ENCODE results near the gene ZFHX2. TPM values are rescaled to one million over a fixed set of nuclear protein-coding genes. Genes with fewer than 3 reads are reported as not detected.

ZFHX2 gene
- total RNA-seq, 3 donors from 2014 or later, result 0.58 to 1.1 (median 1.1) TPM

- H3K27me3 Mint-ChIP-seq (ENCODE audit: low read depth), result no peaks in the 10 kb centered on the region
- DNase-seq (no peak), ATAC-seq (no peak)
- peaks cover 28% of the 10 kb centered on the region for H3K36me3 Mint-ChIP-seq (ENCODE audit: insufficient read depth)
- H3K4me1 Mint-ChIP-seq (ENCODE audit: low read depth), result peaks cover 28% of the 10 kb centered on the region
- no peaks in the 10 kb centered on the region for H3K9me3 Mint-ChIP-seq
- peak overlapping the region; percentile 93 for H3K4me3 Mint-ChIP-seq
Observed at GRCh38 chr14:23558346-23559009, 6.9 kb upstream of the ZFHX2 start.

- no peaks in the 10 kb centered on the region for H3K27me3 Mint-ChIP-seq (ENCODE audit: low read depth)
- H3K36me3 Mint-ChIP-seq (ENCODE audit: insufficient read depth), result peaks cover 25% of the 10 kb centered on the region
- peak overlapping the region; percentile 93 for H3K4me3 Mint-ChIP-seq
- H3K4me1 Mint-ChIP-seq (ENCODE audit: low read depth), result peaks cover 25% of the 10 kb centered on the region
- ATAC-seq (no peak), DNase-seq (no peak)
- no peaks in the 10 kb centered on the region for H3K9me3 Mint-ChIP-seq
Observed at GRCh38 chr14:23557946-23558345, 6.4 kb upstream of the ZFHX2 start.

GRCh38 chr14:23557521-23557920, 6.0 kb upstream of the ZFHX2 start:
- H3K9me3 Mint-ChIP-seq, result no peaks in the 10 kb centered on the region
- ATAC-seq, result no peak
- no peaks in the 10 kb centered on the region for H3K27me3 Mint-ChIP-seq (ENCODE audit: low read depth)
- H3K36me3 Mint-ChIP-seq (ENCODE audit: insufficient read depth), result peaks cover 22% of the 10 kb centered on the region
- H3K4me3 Mint-ChIP-seq, result peak overlapping the region; percentile 93
- peaks cover 23% of the 10 kb centered on the region for H3K4me1 Mint-ChIP-seq (ENCODE audit: low read depth)
- no peak for DNase-seq

- Mint-ChIP-seq H3K4me1 (ENCODE audit: low read depth) (peaks cover 24% of the 10 kb centered on the region), H3K4me3 (peak overlapping the region; percentile 93), H3K27me3 (ENCODE audit: low read depth) (no peaks in the 10 kb centered on the region), H3K36me3 (ENCODE audit: insufficient read depth) (peaks cover 21% of the 10 kb centered on the region), H3K9me3 (no peaks in the 10 kb centered on the region)
- DNase-seq (no peak), ATAC-seq (no peak)
Observed at GRCh38 chr14:23556700-23557440, 5.3 kb upstream of the ZFHX2 start.

- ATAC-seq (peak; percentile 82 to 84), DNase-seq (peak; percentile 90)
- Mint-ChIP-seq H3K36me3 (ENCODE audit: insufficient read depth) (peaks cover 16% of the 10 kb centered on the region), H3K9me3 (no peaks in the 10 kb centered on the region), H3K27me3 (ENCODE audit: low read depth) (no peaks in the 10 kb centered on the region), H3K4me1 (ENCODE audit: low read depth) (peaks cover 25% of the 10 kb centered on the region), H3K4me3 (peak within 1 kb of the TSS; percentile 93)
Observed at GRCh38 chr14:23555882-23556699, 4.5 kb upstream of the ZFHX2 start, which contains the start of gene THTPA. THTPA (plus strand) TSS chr14:23556271; CDS start chr14:23556758, 487 bp downstream.

- no peaks in the 10 kb centered on the region for H3K27me3 Mint-ChIP-seq (ENCODE audit: low read depth)
- peaks cover 25% of the 10 kb centered on the region for H3K4me1 Mint-ChIP-seq (ENCODE audit: low read depth)
- H3K4me3 Mint-ChIP-seq, result peak overlapping the region; percentile 93
- H3K36me3 Mint-ChIP-seq (ENCODE audit: insufficient read depth), result peaks cover 13% of the 10 kb centered on the region
- ATAC-seq (peak in 1 of 2 donors; percentile 3), DNase-seq (no peak)
- no peaks in the 10 kb centered on the region for H3K9me3 Mint-ChIP-seq
Observed at GRCh38 chr14:23555533-23555881, 3.9 kb upstream of the ZFHX2 start.

- DNase-seq (no peak), ATAC-seq (no peak)
- H3K9me3 Mint-ChIP-seq, result no peaks in the 10 kb centered on the region
- H3K27me3 Mint-ChIP-seq (ENCODE audit: low read depth), result no peaks in the 10 kb centered on the region
- H3K4me1 Mint-ChIP-seq (ENCODE audit: low read depth), result peaks cover 4% of the 10 kb centered on the region
- H3K4me3 Mint-ChIP-seq, result no peak overlapping the region
- H3K36me3 Mint-ChIP-seq (ENCODE audit: insufficient read depth), result no peaks in the 10 kb centered on the region
Observed at GRCh38 chr14:23550812-23551265, 726 bp downstream of the ZFHX2 start.

GRCh38 chr14:23550131-23550811, 1.3 kb downstream of the ZFHX2 start:
- H3K4me1 Mint-ChIP-seq (ENCODE audit: low read depth), result peaks cover 3% of the 10 kb centered on the region
- DNase-seq, result no peak

GRCh38 chr14:23548351-23549318, 2.9 kb downstream of the ZFHX2 start:
- Mint-ChIP-seq H3K4me1 (ENCODE audit: low read depth) (peaks cover 2% of the 10 kb centered on the region), H3K36me3 (ENCODE audit: insufficient read depth) (no peaks in the 10 kb centered on the region), H3K9me3 (no peaks in the 10 kb centered on the region), H3K27me3 (ENCODE audit: low read depth) (no peaks in the 10 kb centered on the region), H3K4me3 (no peak overlapping the region)
- ATAC-seq (no peak), DNase-seq (no peak)

More at GRCh38 chr14:23550131-23550811, 1.3 kb downstream of the ZFHX2 start:
- H3K36me3 Mint-ChIP-seq (ENCODE audit: insufficient read depth), result no peaks in the 10 kb centered on the region
- H3K4me3 Mint-ChIP-seq, result no peak overlapping the region
- H3K27me3 Mint-ChIP-seq (ENCODE audit: low read depth), result no peaks in the 10 kb centered on the region
- ATAC-seq, result no peak
- H3K9me3 Mint-ChIP-seq, result no peaks in the 10 kb centered on the region

- H3K4me1 Mint-ChIP-seq (ENCODE audit: low read depth), result peaks cover 2% of the 10 kb centered on the region
- H3K4me3 Mint-ChIP-seq, result no peak overlapping the region
- no peak for DNase-seq
- no peaks in the 10 kb centered on the region for H3K36me3 Mint-ChIP-seq (ENCODE audit: insufficient read depth)
- no peaks in the 10 kb centered on the region for H3K27me3 Mint-ChIP-seq (ENCODE audit: low read depth)
- no peak for ATAC-seq
- no peaks in the 10 kb centered on the region for H3K9me3 Mint-ChIP-seq
Observed at GRCh38 chr14:23547924-23548323, 3.6 kb downstream of the ZFHX2 start.

- no peaks in the 10 kb centered on the region for H3K36me3 Mint-ChIP-seq (ENCODE audit: insufficient read depth)
- H3K27me3 Mint-ChIP-seq (ENCODE audit: low read depth), result no peaks in the 10 kb centered on the region
- H3K4me1 Mint-ChIP-seq (ENCODE audit: low read depth), result no peaks in the 10 kb centered on the region
- H3K9me3 Mint-ChIP-seq, result no peaks in the 10 kb centered on the region
- no peak overlapping the region for H3K4me3 Mint-ChIP-seq
- ATAC-seq (no peak), DNase-seq (no peak)
Observed at GRCh38 chr14:23546450-23547035, 5.0 kb downstream of the ZFHX2 start.

GRCh38 chr14:23545740-23546365, 5.7 kb downstream of the ZFHX2 start:
- H3K9me3 Mint-ChIP-seq, result no peaks in the 10 kb centered on the region
- DNase-seq (no peak), ATAC-seq (no peak)
- no peaks in the 10 kb centered on the region for H3K36me3 Mint-ChIP-seq (ENCODE audit: insufficient read depth)
- no peaks in the 10 kb centered on the region for H3K4me1 Mint-ChIP-seq (ENCODE audit: low read depth)
- no peaks in the 10 kb centered on the region for H3K27me3 Mint-ChIP-seq (ENCODE audit: low read depth)
- H3K4me3 Mint-ChIP-seq, result no peak overlapping the region
